Hepatocyte (in vitro differentiated cells): ENCODE results near the gene SORCS2. TPM values are rescaled to one million over a fixed set of nuclear protein-coding genes. Genes with fewer than 3 reads are reported as not detected.

Experiments
- DNase-seq: peaks from one replicate; pipeline ENCODE4 v3.0.0-alpha.2; 2016; ENCODE audit warnings: low spot score
- H2AFZ ChIP-seq: fragments of 200-600 bp; sonication (generic); 2 replicates; pipeline ENCODE4 v1.6.0; 2016; ENCODE audit warnings: antibody characterized with exemption, mild to moderate bottlenecking
- H3K27ac ChIP-seq: fragments of 200-600 bp; sonication (generic); 2 replicates; pipeline ENCODE4 v1.5.1; 2016; ENCODE audit warnings: mild to moderate bottlenecking
- H3K27me3 ChIP-seq: fragments of 200-600 bp; sonication (generic); 2 replicates; pipeline ENCODE4 v1.6.1; 2016
- H3K36me3 ChIP-seq: fragments of 200-600 bp; sonication (generic); replicated peaks from 2 replicates; pipeline ENCODE4 v1.5.1; 2016; ENCODE audit warnings: low read depth; ENCODE audit not compliant: insufficient read depth
- H3K4me1 ChIP-seq: fragments of 200-600 bp; sonication (generic); 2 replicates; pipeline ENCODE4 v1.5.1; 2016; ENCODE audit warnings: mild to moderate bottlenecking, moderate library complexity; ENCODE audit not compliant: insufficient read depth
- H3K4me2 ChIP-seq: fragments of 200-600 bp; sonication (generic); 2 replicates; pipeline ENCODE4 v1.6.0; 2016
- H3K4me3 ChIP-seq: fragments of 200-600 bp; sonication (generic); 2 replicates; pipeline ENCODE4 v1.5.1; 2016; ENCODE audit warnings: mild to moderate bottlenecking
- H3K79me2 ChIP-seq: fragments of 200-600 bp; sonication (generic); 2 replicates; pipeline ENCODE4 v1.6.0; 2017; ENCODE audit warnings: mild to moderate bottlenecking
- H3K9me2 ChIP-seq: fragments of 200-600 bp; sonication (generic); replicated peaks from 2 replicates; pipeline ENCODE4 v1.6.0; 2017; ENCODE audit warnings: mild to moderate bottlenecking; ENCODE audit not compliant: insufficient read depth
- H3K9me3 ChIP-seq: fragments of 200-600 bp; sonication (generic); 2 replicates; pipeline ENCODE4 v1.5.1; 2016; ENCODE audit warnings: low read depth, mild to moderate bottlenecking
- H4K20me1 ChIP-seq: fragments of 200-600 bp; sonication (generic); 2 replicates; pipeline ENCODE4 v1.6.0; 2016; ENCODE audit warnings: mild to moderate bottlenecking; ENCODE audit not compliant: insufficient read depth, poor library complexity, severe bottlenecking
- CTCF ChIP-seq: fragments of 200-600 bp; sonication (generic); IDR thresholded peaks from 2 replicates; pipeline ENCODE4 v1.5.1; 2016; ENCODE audit warnings: antibody characterized with exemption, mild to moderate bottlenecking; ENCODE audit not compliant: poor library complexity
- EZH2 ChIP-seq: fragments of 200-600 bp; sonication (generic); IDR thresholded peaks from 2 replicates; pipeline ENCODE4 v1.6.1; 2016; ENCODE audit warnings: antibody characterized with exemption, mild to moderate bottlenecking, borderline replicate concordance
- EZH2phosphoT487 ChIP-seq: fragments of 200-600 bp; sonication (generic); IDR thresholded peaks from one replicate; pipeline ENCODE4 v1.6.1; 2018; ENCODE audit warnings: antibody characterized with exemption, mild to moderate bottlenecking, low read depth, moderate library complexity; ENCODE audit not compliant: unreplicated experiment, severe bottlenecking
- WGBS: methylation state at CpG from one replicate; pipeline ENCODE4 v1.1.6; 2016; ENCODE audit warnings: low lambda C conversion rate; ENCODE audit errors: missing lambda C conversion rate; 5-methylcytosine and 5-hydroxymethylcytosine counted together
- polyA plus RNA-seq: library from polyadenylated mRNA; unstranded; fragments of >200 nt; fragmentation: Nextera tagmentation; extraction: Ambion mirVana; gene quantifications from 2 replicates; pipeline ENCODE4 v1.2.1, GENCODE V29; 2016
- total RNA-seq: library from RNA; depleted of rRNA; stranded (reverse); fragments of >200 nt; gene quantifications from 2 replicates; pipeline ENCODE4 v1.2.3, GENCODE V29; 2014

Gene SORCS2
- total and polyA plus RNA-seq, 2 experiments from 2014 or later: 1.6 to 4.8 TPM

GRCh38 chr4:7469023-7469422 lies 276.7 kb downstream of the SORCS2 start:
- H3K36me3 ChIP-seq: no peaks in the 10 kb centered on the region
- no peaks in the 10 kb centered on the region for H3K9me2 ChIP-seq
- no peak for DNase-seq
- TF ChIP-seq EZH2 (no peak), EZH2phosphoT487 (no peak), CTCF (no peak)
- H4K20me1 ChIP-seq: no peaks in the 10 kb centered on the region
- no peak overlapping the region for H3K4me3 ChIP-seq
- no peaks in the 10 kb centered on the region for H3K4me1 ChIP-seq
- H3K79me2 ChIP-seq: no peaks in the 10 kb centered on the region
- H2AFZ ChIP-seq: no peak overlapping the region
- H3K4me2 ChIP-seq: no peak overlapping the region
- WGBS: 88% methylated on average over 4 of the region's 4 CpGs
- H3K9me3 ChIP-seq: no peaks in the 10 kb centered on the region
- H3K27ac ChIP-seq: no peak overlapping the region
- H3K27me3 ChIP-seq: no peaks in the 10 kb centered on the region

GRCh38 chr4:7470111-7470510 lies 277.8 kb downstream of the SORCS2 start:
- Histone ChIP-seq H4K20me1 (no peaks in the 10 kb centered on the region), H3K4me3 (no peak overlapping the region), H3K9me3 (no peaks in the 10 kb centered on the region), H3K4me2 (no peak overlapping the region), H3K27me3 (no peaks in the 10 kb centered on the region), H3K79me2 (no peaks in the 10 kb centered on the region), H2AFZ (no peak overlapping the region), H3K4me1 (no peaks in the 10 kb centered on the region), H3K9me2 (no peaks in the 10 kb centered on the region), H3K27ac (no peak overlapping the region), H3K36me3 (no peaks in the 10 kb centered on the region)
- WGBS: 89% methylated on average over 3 of the region's 3 CpGs
- TF ChIP-seq EZH2 (no peak), EZH2phosphoT487 (no peak), CTCF (no peak)
- no peak for DNase-seq

- TF ChIP-seq CTCF: no peak
- TF ChIP-seq EZH2phosphoT487: no peak
- no peak for TF ChIP-seq EZH2
- Histone ChIP-seq H3K27me3 (no peaks in the 10 kb centered on the region), H3K9me3 (no peaks in the 10 kb centered on the region), H3K27ac (no peak overlapping the region), H3K36me3 (no peaks in the 10 kb centered on the region), H3K9me2 (no peaks in the 10 kb centered on the region), H3K79me2 (no peaks in the 10 kb centered on the region), H3K4me2 (no peak overlapping the region), H3K4me1 (no peaks in the 10 kb centered on the region), H2AFZ (no peak overlapping the region), H3K4me3 (no peak overlapping the region), H4K20me1 (no peaks in the 10 kb centered on the region)
- 85% methylated on average over 8 of the region's 8 CpGs for WGBS
- no peak for DNase-seq
Observed at GRCh38 chr4:7470522-7471128, 278.3 kb downstream of the SORCS2 start.
